ENCODE data around the gene RAPGEF1. TPM values are rescaled to one million over a fixed set of nuclear protein-coding genes. Genes with fewer than 3 reads are reported as not detected.

RAPGEF1 gene
- total RNA-seq, 1 donor from 2014 or later, result 146 TPM

- Histone ChIP-seq H3K36me3 (no peaks in the 10 kb centered on the region), H3K27me3 (ENCODE audit: low read depth) (no peaks in the 10 kb centered on the region), H3K4me3 (no peak overlapping the region), H3K4me1 (peaks cover 8% of the 10 kb centered on the region), H3K9me3 (no peaks in the 10 kb centered on the region), H3K27ac (no peak overlapping the region)
- TF ChIP-seq, protein P1, sequence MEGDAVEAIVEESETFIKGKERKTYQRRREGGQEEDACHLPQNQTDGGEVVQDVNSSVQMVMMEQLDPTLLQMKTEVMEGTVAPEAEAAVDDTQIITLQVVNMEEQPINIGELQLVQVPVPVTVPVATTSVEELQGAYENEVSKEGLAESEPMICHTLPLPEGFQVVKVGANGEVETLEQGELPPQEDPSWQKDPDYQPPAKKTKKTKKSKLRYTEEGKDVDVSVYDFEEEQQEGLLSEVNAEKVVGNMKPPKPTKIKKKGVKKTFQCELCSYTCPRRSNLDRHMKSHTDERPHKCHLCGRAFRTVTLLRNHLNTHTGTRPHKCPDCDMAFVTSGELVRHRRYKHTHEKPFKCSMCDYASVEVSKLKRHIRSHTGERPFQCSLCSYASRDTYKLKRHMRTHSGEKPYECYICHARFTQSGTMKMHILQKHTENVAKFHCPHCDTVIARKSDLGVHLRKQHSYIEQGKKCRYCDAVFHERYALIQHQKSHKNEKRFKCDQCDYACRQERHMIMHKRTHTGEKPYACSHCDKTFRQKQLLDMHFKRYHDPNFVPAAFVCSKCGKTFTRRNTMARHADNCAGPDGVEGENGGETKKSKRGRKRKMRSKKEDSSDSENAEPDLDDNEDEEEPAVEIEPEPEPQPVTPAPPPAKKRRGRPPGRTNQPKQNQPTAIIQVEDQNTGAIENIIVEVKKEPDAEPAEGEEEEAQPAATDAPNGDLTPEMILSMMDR (IDR thresholded peaks at IDR 0.05), result no peak
- no peak for ATAC-seq
- DNase-seq, result peak; percentile 6
- intact Hi-C loops (cut with DNase I), result no loop called here
These were observed 5.7 kb upstream of the RAPGEF1 start for GRCh38 chr9:131745610-131746009.

- no peak overlapping the region for H3K4me3 ChIP-seq
- ATAC-seq (no peak), DNase-seq (peak; percentile 31)
- no peaks in the 10 kb centered on the region for H3K27me3 ChIP-seq (ENCODE audit: low read depth)
- peaks cover 8% of the 10 kb centered on the region for H3K4me1 ChIP-seq
- H3K9me3 ChIP-seq, result no peaks in the 10 kb centered on the region
- no peaks in the 10 kb centered on the region for H3K36me3 ChIP-seq
- intact Hi-C loops (cut with DNase I), result loop anchor here (5.0 kb wide), 1 partner anchor 152 kb away; no protein-coding TSS in a partner anchor
- TF ChIP-seq, protein P1 (IDR thresholded peaks at IDR 0.05), result no peak
- H3K27ac ChIP-seq, result no peak overlapping the region
These were observed 4.9 kb upstream of the RAPGEF1 start for GRCh38 chr9:131744720-131745201.

DNA sequence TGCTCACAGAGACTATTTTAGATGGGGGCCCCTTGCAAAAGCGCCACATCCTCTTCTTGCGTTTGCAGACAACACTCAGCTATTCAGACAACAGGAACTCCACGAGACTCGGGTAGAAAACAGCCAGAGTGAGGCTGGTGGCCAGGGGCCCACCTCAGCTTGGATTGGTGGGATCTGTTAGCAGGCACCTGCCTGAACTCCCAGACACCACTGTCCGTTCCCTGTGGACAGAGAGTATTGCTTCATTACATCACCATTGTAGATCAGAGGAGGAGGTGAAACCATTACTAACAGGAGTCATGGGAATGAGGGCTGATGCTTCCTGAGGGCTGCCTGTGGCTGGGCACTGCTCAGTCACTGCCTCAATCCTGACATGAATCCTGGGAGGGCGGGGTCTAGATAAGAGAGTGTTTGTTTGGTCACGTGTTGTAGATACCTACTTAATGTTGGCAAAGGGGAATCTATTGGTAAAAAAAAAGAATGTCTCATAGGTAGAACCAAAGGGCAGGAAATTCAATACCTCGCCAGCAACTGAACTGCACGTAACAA lies 4.4 kb upstream of the RAPGEF1 start:
- intact Hi-C loops (cut with DNase I), result loop anchor here (5.0 kb wide), 1 partner anchor 152 kb away; no protein-coding TSS in a partner anchor
- ATAC-seq (no peak), DNase-seq (peak; percentile 44)
- H3K9me3 ChIP-seq, result no peaks in the 10 kb centered on the region
- peaks cover 8% of the 10 kb centered on the region for H3K4me1 ChIP-seq
- H3K27me3 ChIP-seq (ENCODE audit: low read depth), result no peaks in the 10 kb centered on the region
- H3K27ac ChIP-seq, result no peak overlapping the region
- no peak overlapping the region for H3K4me3 ChIP-seq
- TF ChIP-seq, protein P1 (IDR thresholded peaks at IDR 0.05), result no peak
- H3K36me3 ChIP-seq, result no peaks in the 10 kb centered on the region

DNA sequence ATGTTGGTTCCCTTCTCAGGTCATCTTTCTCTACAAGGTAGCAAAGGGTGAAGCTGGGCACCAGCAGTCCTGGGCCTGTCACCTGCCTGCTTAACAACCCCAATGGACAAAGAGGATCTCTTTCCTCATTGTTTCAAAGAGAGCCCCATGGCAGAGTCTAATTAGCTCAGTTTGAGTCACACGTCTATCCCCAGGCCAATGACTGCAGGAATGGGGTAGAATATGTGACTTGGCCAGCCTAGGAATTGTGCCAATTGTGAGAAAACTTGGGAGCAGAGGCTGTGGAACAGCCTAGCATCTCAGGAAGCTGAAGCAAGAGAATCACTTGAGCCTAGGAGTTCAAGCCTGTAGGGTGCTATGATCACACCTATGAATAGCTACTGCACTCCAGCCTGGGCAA lies 3.6 kb upstream of the RAPGEF1 start:
- TF ChIP-seq, protein P1 (IDR thresholded peaks at IDR 0.05), result no peak
- no peaks in the 10 kb centered on the region for H3K27me3 ChIP-seq (ENCODE audit: low read depth)
- intact Hi-C loops (cut with DNase I), result loop anchor here (5.0 kb wide), 1 partner anchor 151 kb away; no protein-coding TSS in a partner anchor
- ATAC-seq, result no peak
- H3K36me3 ChIP-seq, result no peaks in the 10 kb centered on the region
- no peak overlapping the region for H3K27ac ChIP-seq
- no peaks in the 10 kb centered on the region for H3K9me3 ChIP-seq
- peaks cover 14% of the 10 kb centered on the region for H3K4me1 ChIP-seq
- DNase-seq, result peak; percentile 3
- no peak overlapping the region for H3K4me3 ChIP-seq

- Histone ChIP-seq H3K27ac (no peak overlapping the region), H3K27me3 (ENCODE audit: low read depth) (no peaks in the 10 kb centered on the region), H3K9me3 (no peaks in the 10 kb centered on the region), H3K4me1 (peaks cover 18% of the 10 kb centered on the region), H3K36me3 (no peaks in the 10 kb centered on the region), H3K4me3 (no peak overlapping the region)
- DNase-seq (no peak), ATAC-seq (no peak)
- TF ChIP-seq, protein P1 (IDR thresholded peaks at IDR 0.05), result no peak
- intact Hi-C loops (cut with DNase I), result loop anchor here (5.0 kb wide), 1 partner anchor 151 kb away; no protein-coding TSS in a partner anchor
These were observed 3.2 kb upstream of the RAPGEF1 start for GRCh38 chr9:131743096-131743495.
